SK-N-SH (cell line): ENCODE measurements around the gene GABARAPL2. TPM values are rescaled to one million over a fixed set of nuclear protein-coding genes. Genes with fewer than 3 reads are reported as not detected.

Experiments
- CTCF ChIA-PET: fragments of 300-600, 350-600 bp; formaldehyde crosslinking; extraction: SDS; loops from one replicate; lab custom pipeline; 2021; lab: Yijun Ruan, JAX
- POLR2A ChIA-PET: fragments of 350-600 bp; sonication (Branson Sonifier 250); formaldehyde crosslinking; extraction: SDS; loops from one replicate; lab custom pipeline; 2020; ENCODE audit warnings: antibody characterized with exemption, inconsistent platforms; lab: Yijun Ruan, JAX
- DNase-seq: peaks from one replicate; pipeline ENCODE4 v3.0.0; 2012
- H2AFZ ChIP-seq: fragments of 200-600 bp; sonication (generic); 2 replicates; pipeline ENCODE4 v1.8.1; 2016; ENCODE audit warnings: antibody characterized with exemption, mild to moderate bottlenecking, low read depth
- H3F3A ChIP-seq: fragments of 200-600 bp; sonication (generic); replicated peaks from 2 replicates; pipeline ENCODE3; 2016; ENCODE audit warnings: antibody characterized with exemption, mild to moderate bottlenecking; ENCODE audit not compliant: insufficient read depth
- H3K27ac ChIP-seq, 2 experiments: fragments of 200-500 bp in 1 of 2; fragments of 200-600 bp in 1 of 2; sonication (Bioruptor generic) in 1 of 2; sonication (generic), shearing (Covaris generic) in 1 of 2; 2 replicates each; pipeline versions ENCODE4 v1.5.1 to v1.6.1; 2014 to 2016; ENCODE audit warnings: low read depth in 2 of 2, inconsistent platforms in 1 of 2, low read length in 1 of 2, mild to moderate bottlenecking in 1 of 2, mixed read lengths in 1 of 2
- H3K27me3 ChIP-seq: fragments of 200-600 bp; sonication (generic), shearing (Covaris generic); 2 replicates; pipeline ENCODE4 v1.6.1; 2016; ENCODE audit warnings: mixed run types; ENCODE audit not compliant: insufficient read depth
- H3K36me3 ChIP-seq, 2 experiments: fragments of 200-500 bp in 1 of 2; fragments of 200-600 bp in 1 of 2; sonication (Bioruptor generic) in 1 of 2; sonication (generic) in 1 of 2; replicated peaks in 1 of 2; 2 replicates each; pipeline versions ENCODE3 to v1.5.1; 2014 to 2016; ENCODE audit warnings: low read length in 1 of 2, mild to moderate bottlenecking in 1 of 2; ENCODE audit not compliant: insufficient read depth in 2 of 2, control insufficient read depth in 1 of 2
- H3K4me1 ChIP-seq, 2 experiments: fragments of 200-500 bp in 1 of 2; fragments of 200-600 bp in 1 of 2; sonication (Bioruptor generic) in 1 of 2; sonication (generic), shearing (Covaris generic) in 1 of 2; 2 replicates each; pipeline versions ENCODE4 v1.5.1 to v1.6.1; 2014 to 2016; ENCODE audit warnings: low read depth in 1 of 2, low read length in 1 of 2, mixed run types in 1 of 2; ENCODE audit not compliant: insufficient read depth in 2 of 2, control insufficient read depth in 1 of 2
- H3K4me2 ChIP-seq: fragments of 200-600 bp; sonication (generic), shearing (Covaris generic); 2 replicates; pipeline ENCODE4 v1.6.1; 2017; ENCODE audit warnings: mixed run types
- H3K4me3 ChIP-seq, 2 experiments: fragments of 200-500 bp in 1 of 2; fragments of 200-600 bp in 1 of 2; sonication (Bioruptor generic) in 1 of 2; sonication (generic), shearing (Covaris generic) in 1 of 2; 2 replicates each; pipeline versions ENCODE4 v1.5.1 to v1.8.1; 2014 to 2016; ENCODE audit warnings: low read depth in 2 of 2, inconsistent platforms in 1 of 2, low read length in 1 of 2, mild to moderate bottlenecking in 1 of 2, mixed read lengths in 1 of 2, moderate library complexity in 1 of 2
- H3K79me2 ChIP-seq: fragments of 200-600 bp; sonication (generic); 2 replicates; pipeline ENCODE4 v1.8.1; 2017; ENCODE audit warnings: mild to moderate bottlenecking; ENCODE audit not compliant: insufficient read depth
- H3K9ac ChIP-seq: fragments of 200-600 bp; sonication (generic); 2 replicates; pipeline ENCODE4 v1.6.1; 2017; ENCODE audit warnings: mixed run types
- H3K9me2 ChIP-seq: fragments of 200-600 bp; sonication (generic); 2 replicates; pipeline ENCODE4 v1.6.1; 2017; ENCODE audit warnings: mixed run types
- H3K9me3 ChIP-seq: fragments of 200-600 bp; sonication (generic); 2 replicates; pipeline ENCODE4 v1.6.1; 2017; ENCODE audit warnings: mixed run types, mild to moderate bottlenecking, moderate library complexity
- H4K20me1 ChIP-seq: fragments of 200-600 bp; sonication (generic); 2 replicates; pipeline ENCODE4 v1.6.1; 2017; ENCODE audit warnings: mild to moderate bottlenecking, mixed run types; ENCODE audit not compliant: insufficient read depth
- EP300 ChIP-seq, 2 experiments: IDR thresholded peaks; 2 replicates each; pipeline versions ENCODE4 v1.4.0 to v1.6.1; 2012; ENCODE audit warnings: borderline replicate concordance in 1 of 2, low read depth in 1 of 2, low read length in 1 of 2
- FOXM1 ChIP-seq: IDR thresholded peaks from 2 replicates; pipeline ENCODE4 v1.4.0; 2012; ENCODE audit warnings: low read depth, mild to moderate bottlenecking
- JUND ChIP-seq: IDR thresholded peaks from 2 replicates; pipeline ENCODE4 v1.4.0; 2012
- MEF2A ChIP-seq: IDR thresholded peaks from 2 replicates; pipeline ENCODE4 v1.4.0; 2012; ENCODE audit warnings: low read depth, borderline replicate concordance
- NFIC ChIP-seq: IDR thresholded peaks from 2 replicates; pipeline ENCODE4 v1.4.0; 2012; ENCODE audit warnings: borderline replicate concordance
- POLR2AphosphoS5 ChIP-seq: IDR thresholded peaks from 2 replicates; pipeline ENCODE4 v1.6.1; 2012; ENCODE audit warnings: low read depth, low read length
- SIN3A ChIP-seq: IDR thresholded peaks from 2 replicates; pipeline ENCODE4 v1.6.1; 2012; ENCODE audit warnings: low read depth, mild to moderate bottlenecking, low read length, moderate library complexity, borderline replicate concordance
- TEAD4 ChIP-seq: IDR thresholded peaks from 2 replicates; pipeline ENCODE4 v1.4.0; 2012; ENCODE audit warnings: mild to moderate bottlenecking, borderline replicate concordance; ENCODE audit not compliant: insufficient read depth
- WGBS: methylation state at CpG from one replicate; pipeline ENCODE4 v1.1.6; 2017; ENCODE audit warnings: low lambda C conversion rate; 5-methylcytosine and 5-hydroxymethylcytosine counted together
- polyA plus RNA-seq, 3 experiments: library from polyadenylated mRNA; depleted of rRNA; stranded (reverse); fragments of >200 nt; gene quantifications; 2 replicates each; pipeline ENCODE4 v1.2.3, GENCODE V29; 2012
- TF ChIP-seq, protein P1 (sequence below): IDR thresholded peaks from 2 replicates; pipeline ENCODE4; 2012
- TF ChIP-seq, protein P2 (sequence below): IDR thresholded peaks from 2 replicates; pipeline ENCODE4 v1.4.0; 2012; ENCODE audit warnings: low read depth
- TF ChIP-seq, protein P3 (sequence below): IDR thresholded peaks from 2 replicates; pipeline ENCODE4 v1.4.0; 2012; ENCODE audit warnings: low read depth, borderline replicate concordance

Gene GABARAPL2
- polyA plus RNA-seq, 1 of the 3 experiments (the other 2 are of a cell fraction), result 135 TPM

DNA sequence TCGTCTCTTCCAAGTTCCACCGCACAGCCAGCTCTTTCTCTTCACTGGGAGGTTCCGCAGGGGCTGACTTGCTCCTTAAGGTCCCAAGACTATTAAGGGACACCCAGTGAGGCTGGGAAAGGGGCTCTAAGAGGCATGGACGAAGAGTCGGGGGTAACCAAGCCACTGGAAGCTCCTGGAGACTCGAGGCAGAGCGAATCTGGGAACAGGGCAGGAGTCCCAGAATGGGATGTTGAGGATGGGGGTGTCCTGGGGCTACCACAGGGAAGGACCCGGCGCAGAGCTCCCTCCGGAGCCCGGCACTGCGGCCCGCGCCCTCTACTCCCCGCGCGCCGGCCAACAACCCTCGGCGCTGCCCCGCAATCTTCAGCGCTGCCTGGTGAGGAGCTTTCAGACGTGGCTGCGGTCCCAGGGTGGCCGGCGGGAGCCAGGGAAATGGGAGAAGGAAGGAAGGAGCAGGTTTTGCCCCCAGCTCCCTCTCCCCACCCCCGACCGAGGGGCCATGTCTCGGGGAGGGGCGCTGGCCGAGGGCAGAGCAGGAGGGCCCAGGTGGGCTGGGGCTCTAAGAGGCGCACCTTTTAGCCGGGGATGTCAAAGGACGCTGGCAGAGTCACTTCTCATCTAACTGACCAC, 30.9 kb upstream of the GABARAPL2 start:
- Histone ChIP-seq H3K9me3 (no peaks in the 10 kb centered on the region), H3K9ac (no peak overlapping the region), H3K27me3 (no peaks in the 10 kb centered on the region), H3K36me3 (no peaks in the 10 kb centered on the region), H3K27ac (no peak overlapping the region), H3F3A (no peaks in the 10 kb centered on the region), H3K4me2 (no peak overlapping the region), H3K4me3 (no peak overlapping the region), H3K9me2 (no peaks in the 10 kb centered on the region), H3K4me1 (no peaks in the 10 kb centered on the region), H3K79me2 (no peaks in the 10 kb centered on the region), H4K20me1 (no peaks in the 10 kb centered on the region), H2AFZ (no peak overlapping the region)
- CTCF ChIA-PET, result interaction anchor here (0.6 to 3.3 kb wide), 3 partner anchors 10 to 18 kb away, joined by 3 to 17 read pairs (median 9); no protein-coding TSS in a partner anchor
- TF ChIP-seq POLR2AphosphoS5, result no peak
- no peak for TF ChIP-seq SIN3A
- no peak for TF ChIP-seq NFIC
- no peak for TF ChIP-seq JUND
- TF ChIP-seq EP300 (IDR thresholded peaks at IDR 0.05; ENCODE audit: borderline replicate concordance in 1 of 2, low read depth in 1 of 2, low read length in 1 of 2), result no peak
- TF ChIP-seq, protein P1, sequence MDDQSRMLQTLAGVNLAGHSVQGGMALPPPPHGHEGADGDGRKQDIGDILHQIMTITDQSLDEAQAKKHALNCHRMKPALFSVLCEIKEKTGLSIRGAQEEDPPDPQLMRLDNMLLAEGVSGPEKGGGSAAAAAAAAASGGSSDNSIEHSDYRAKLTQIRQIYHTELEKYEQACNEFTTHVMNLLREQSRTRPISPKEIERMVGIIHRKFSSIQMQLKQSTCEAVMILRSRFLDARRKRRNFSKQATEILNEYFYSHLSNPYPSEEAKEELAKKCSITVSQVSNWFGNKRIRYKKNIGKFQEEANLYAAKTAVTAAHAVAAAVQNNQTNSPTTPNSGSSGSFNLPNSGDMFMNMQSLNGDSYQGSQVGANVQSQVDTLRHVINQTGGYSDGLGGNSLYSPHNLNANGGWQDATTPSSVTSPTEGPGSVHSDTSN, result no peak
- TF ChIP-seq, protein P2, sequence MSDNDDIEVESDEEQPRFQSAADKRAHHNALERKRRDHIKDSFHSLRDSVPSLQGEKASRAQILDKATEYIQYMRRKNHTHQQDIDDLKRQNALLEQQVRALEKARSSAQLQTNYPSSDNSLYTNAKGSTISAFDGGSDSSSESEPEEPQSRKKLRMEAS, result no peak
- TF ChIP-seq FOXM1, result no peak
- no peak for TF ChIP-seq TEAD4
- 90% methylated on average over 21 of the region's 34 CpGs for WGBS
- POLR2A ChIA-PET, result interaction anchor here (1.2 kb wide), 1 partner anchor 19 kb away, joined by 3 read pairs; no protein-coding TSS in a partner anchor
- DNase-seq, result no peak

DNA sequence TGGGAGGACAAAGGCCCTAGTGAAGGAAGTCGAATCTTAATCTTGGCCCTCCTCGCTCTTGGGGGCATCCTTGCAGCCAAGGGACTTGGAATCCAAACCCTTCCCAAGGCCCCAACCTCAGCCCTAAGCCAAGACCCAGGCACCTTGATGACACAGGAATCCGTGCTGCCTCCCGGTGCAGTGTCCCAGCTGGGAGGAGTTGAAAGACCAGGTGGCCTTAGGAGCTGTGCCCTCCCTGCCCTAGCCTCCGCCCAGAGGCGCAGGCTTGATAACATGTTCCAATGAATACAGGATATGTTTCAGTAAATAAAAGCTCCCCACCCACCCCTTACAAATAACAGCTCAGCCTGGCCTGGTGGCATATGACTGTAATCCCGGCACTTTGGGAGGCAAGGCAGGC, 30.3 kb upstream of the GABARAPL2 start, which contains the start of gene CHST5:
CHST5 (minus strand) TSS at position 208 of the 400 bp plus-strand sequence. CDS start 5,724 bp downstream, outside the sequence.
- ChIA-PET CTCF (interaction anchor here (0.6 to 3.3 kb wide), 4 partner anchors 11 to 337 kb away, joined by 3 to 17 read pairs (median 6); no protein-coding TSS in a partner anchor), POLR2A (interaction anchor here (1.2 kb wide), 1 partner anchor 19 kb away, joined by 3 read pairs; no protein-coding TSS in a partner anchor)
- no peak within 1 kb of the TSS for H3K9ac ChIP-seq
- H3K9me3 ChIP-seq, result no peaks in the 10 kb centered on the region
- no peaks in the 10 kb centered on the region for H3F3A ChIP-seq
- TF ChIP-seq POLR2AphosphoS5, result no peak
- TF ChIP-seq, protein P3, sequence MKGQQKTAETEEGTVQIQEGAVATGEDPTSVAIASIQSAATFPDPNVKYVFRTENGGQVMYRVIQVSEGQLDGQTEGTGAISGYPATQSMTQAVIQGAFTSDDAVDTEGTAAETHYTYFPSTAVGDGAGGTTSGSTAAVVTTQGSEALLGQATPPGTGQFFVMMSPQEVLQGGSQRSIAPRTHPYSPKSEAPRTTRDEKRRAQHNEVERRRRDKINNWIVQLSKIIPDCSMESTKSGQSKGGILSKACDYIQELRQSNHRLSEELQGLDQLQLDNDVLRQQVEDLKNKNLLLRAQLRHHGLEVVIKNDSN, result no peak
- TF ChIP-seq MEF2A, result no peak
- H2AFZ ChIP-seq, result no peak within 1 kb of the TSS
- no peaks in the 10 kb centered on the region for H3K4me1 ChIP-seq
- H3K4me3 ChIP-seq, result no peak within 1 kb of the TSS
- H4K20me1 ChIP-seq, result no peaks in the 10 kb centered on the region
- H3K79me2 ChIP-seq, result no peaks in the 10 kb centered on the region
- H3K36me3 ChIP-seq, result no peaks in the 10 kb centered on the region
- no peak for DNase-seq
- H3K9me2 ChIP-seq, result no peaks in the 10 kb centered on the region
- H3K27ac ChIP-seq, result no peak within 1 kb of the TSS
- WGBS, result 93% methylated on average over 3 of the region's 7 CpGs
- H3K4me2 ChIP-seq, result no peak within 1 kb of the TSS
- no peaks in the 10 kb centered on the region for H3K27me3 ChIP-seq
